Activated CD4-positive, alpha-beta T cell treated with anti-CD3 and anti-CD28 coated beads for 1 hour (primary cell): ENCODE measurements around the gene BEGAIN.

Experiments used
- DNase-seq: peaks from one replicate; pipeline ENCODE4 v3.0.0-alpha.2; 2020

Gene BEGAIN

GRCh38 chr14:100567009-100567876, 20.0 kb downstream of the BEGAIN start:
- no peak for DNase-seq

GRCh38 chr14:100566586-100566985, 20.6 kb downstream of the BEGAIN start:
- DNase-seq = no peak

- DNase-seq = no peak
Measured at GRCh38 chr14:100566119-100566518, 21.1 kb downstream of the BEGAIN start.

- DNase-seq = no peak
Measured at GRCh38 chr14:100565650-100566049, 21.6 kb downstream of the BEGAIN start.

GRCh38 chr14:100564512-100564911, 22.7 kb downstream of the BEGAIN start:
- DNase-seq = no peak

- DNase-seq = no peak
Measured at GRCh38 chr14:100562751-100563150, 24.5 kb downstream of the BEGAIN start.

GRCh38 chr14:100561005-100561404, 26.2 kb downstream of the BEGAIN start:
- no peak for DNase-seq

- DNase-seq = no peak
Measured at GRCh38 chr14:100560471-100560870, 26.7 kb downstream of the BEGAIN start.

GRCh38 chr14:100559455-100559854, 27.8 kb downstream of the BEGAIN start:
- DNase-seq = no peak

GRCh38 chr14:100558966-100559365, 28.3 kb downstream of the BEGAIN start:
- no peak for DNase-seq

- no peak for DNase-seq
Measured at GRCh38 chr14:100558226-100558625, 29.0 kb downstream of the BEGAIN start.

- no peak for DNase-seq
Measured at GRCh38 chr14:100557658-100558057, 29.6 kb downstream of the BEGAIN start.

GRCh38 chr14:100556936-100557505, 30.2 kb downstream of the BEGAIN start:
- DNase-seq = no peak

GRCh38 chr14:100556140-100556475, 31.1 kb downstream of the BEGAIN start:
- DNase-seq = no peak

GRCh38 chr14:100555436-100556139, 31.6 kb downstream of the BEGAIN start:
- DNase-seq = no peak

GRCh38 chr14:100554696-100555320, 32.4 kb downstream of the BEGAIN start:
- no peak for DNase-seq

GRCh38 chr14:100554082-100554677, 33.0 kb downstream of the BEGAIN start:
- no peak for DNase-seq

- DNase-seq = no peak
Measured at GRCh38 chr14:100553471-100553870, 33.7 kb downstream of the BEGAIN start.

GRCh38 chr14:100552524-100553125, 34.6 kb downstream of the BEGAIN start:
- no peak for DNase-seq

GRCh38 chr14:100551056-100551455, 36.2 kb downstream of the BEGAIN start:
- no peak for DNase-seq

GRCh38 chr14:100549834-100550625, 37.2 kb downstream of the BEGAIN start:
- DNase-seq = no peak

- no peak for DNase-seq
Measured at GRCh38 chr14:100548939-100549338, 38.3 kb downstream of the BEGAIN start.
